ENCODE results near the gene ROPN1B.

Gene ROPN1B

DNA sequence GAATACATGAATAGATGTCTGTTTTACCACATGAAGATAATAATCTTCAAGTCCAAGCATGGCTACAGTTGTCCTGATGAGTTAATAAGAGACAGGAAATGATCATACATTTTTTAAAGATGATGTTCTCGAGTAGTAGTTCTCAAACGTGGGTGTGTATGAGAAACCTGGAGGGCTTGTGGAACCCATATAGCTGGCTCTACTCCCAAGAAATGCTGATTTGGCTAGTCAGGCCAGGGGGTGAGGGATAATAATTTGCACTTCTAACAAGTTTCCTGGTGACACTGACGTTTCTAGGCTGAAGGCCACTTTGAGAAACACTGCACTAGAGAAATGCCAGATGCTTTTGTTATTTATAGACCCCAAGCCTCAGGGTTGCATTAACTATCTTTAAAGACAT is 37.0 kb downstream of the ROPN1B start:
- no peak for DNase-seq

DNA sequence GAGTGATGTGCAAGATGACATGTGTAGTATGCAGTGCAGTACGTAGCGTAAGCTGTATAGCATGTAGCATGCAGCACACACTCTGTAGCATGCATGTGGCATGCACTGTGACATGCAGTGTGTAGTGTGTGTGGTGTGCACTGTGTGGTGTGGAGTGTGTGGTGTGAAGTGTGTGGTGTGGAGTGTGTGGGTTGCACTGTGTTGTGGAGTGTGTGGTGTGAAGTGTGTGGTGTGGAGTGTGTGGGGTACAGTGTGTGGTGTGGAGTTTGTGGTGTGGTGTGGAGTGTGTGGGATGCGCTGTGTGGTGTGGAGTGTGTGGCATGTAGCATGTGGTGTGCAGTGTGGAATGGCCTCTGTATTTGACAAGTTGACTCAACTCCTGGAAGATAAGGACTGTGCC is 39.2 kb downstream of the ROPN1B start:
- DNase-seq: peak in 1 of 5 experiments; percentile 13

DNA sequence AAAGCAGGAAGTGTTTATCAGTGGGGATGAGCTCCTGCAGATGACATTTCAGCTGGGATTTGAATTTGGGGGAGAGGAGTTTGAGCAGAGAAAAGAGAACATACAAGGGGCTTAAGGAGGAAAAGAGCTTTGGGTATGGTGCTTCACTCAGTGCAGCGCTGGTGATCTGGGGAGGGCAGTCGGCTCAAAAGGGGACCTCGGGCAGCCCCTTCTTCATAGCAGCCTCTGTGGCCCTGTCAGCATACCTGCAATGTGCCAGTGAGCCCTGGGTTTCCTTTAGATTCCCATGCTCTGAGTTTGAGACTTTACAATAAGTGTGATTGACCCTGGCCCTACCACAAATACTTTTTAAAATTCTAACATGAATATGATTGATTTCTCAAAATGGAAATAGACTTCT is 40.2 kb downstream of the ROPN1B start:
- no peak for DNase-seq

DNA sequence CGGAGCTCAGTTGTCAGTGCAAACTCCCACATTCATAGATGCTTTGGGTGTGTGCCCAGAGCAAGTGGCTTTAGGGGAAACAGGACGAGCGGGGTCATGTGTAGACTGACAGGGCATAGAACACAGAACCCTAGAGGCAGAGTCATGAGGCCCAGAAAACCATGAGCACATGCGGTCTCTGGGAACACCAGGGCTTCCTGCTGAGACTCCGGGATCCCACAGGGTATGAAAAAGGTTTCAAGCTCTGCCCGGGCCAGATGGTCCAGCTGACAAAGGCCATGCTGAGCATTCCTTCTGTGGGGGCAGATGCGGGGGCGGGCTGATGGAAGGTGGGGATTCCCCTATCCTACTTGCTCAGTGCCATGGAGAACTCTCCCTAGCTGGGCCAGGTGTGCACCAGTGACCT is 44.8 kb downstream of the ROPN1B start:
- no peak for DNase-seq

DNA sequence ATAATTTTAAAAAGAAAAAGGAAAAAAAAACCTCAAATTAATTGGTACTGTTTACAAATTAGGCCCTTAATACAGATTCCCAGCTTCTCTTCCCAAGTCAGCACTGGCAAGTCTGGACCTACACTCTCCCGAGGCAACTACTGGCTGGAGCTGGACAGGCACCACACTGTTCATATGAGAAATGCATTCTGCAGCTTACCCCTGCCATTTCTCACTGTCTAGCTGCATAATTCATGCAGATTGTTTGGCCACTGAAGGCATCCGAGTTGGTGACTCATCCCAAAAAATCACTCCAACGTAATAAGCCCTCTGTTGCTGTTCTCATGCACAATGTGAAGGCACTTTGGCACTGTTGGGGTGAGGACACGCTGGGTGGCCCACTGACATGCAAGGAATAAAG is 45.3 kb downstream of the ROPN1B start:
- DNase-seq: no peak

DNA sequence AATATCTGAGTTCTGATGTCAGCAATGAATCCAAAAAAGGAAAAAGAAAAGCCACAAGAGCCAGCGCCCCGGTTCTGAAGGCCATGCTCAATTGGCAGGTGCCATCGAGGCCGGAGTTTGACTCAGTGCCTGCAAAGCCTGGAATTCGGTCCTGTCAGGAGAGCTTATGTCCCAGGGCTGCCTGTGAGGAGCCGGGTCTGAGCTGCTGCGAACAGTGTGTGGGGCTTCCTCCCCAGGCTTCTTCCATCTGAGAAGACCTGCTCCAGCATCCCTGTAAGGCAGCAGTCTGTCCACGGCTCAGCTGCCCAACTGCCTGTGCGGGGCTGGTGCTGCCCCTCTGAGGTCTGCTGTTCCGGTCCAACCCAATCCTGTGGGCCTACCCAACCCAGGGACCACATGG is 46.1 kb downstream of the ROPN1B start:
- no peak for DNase-seq

DNA sequence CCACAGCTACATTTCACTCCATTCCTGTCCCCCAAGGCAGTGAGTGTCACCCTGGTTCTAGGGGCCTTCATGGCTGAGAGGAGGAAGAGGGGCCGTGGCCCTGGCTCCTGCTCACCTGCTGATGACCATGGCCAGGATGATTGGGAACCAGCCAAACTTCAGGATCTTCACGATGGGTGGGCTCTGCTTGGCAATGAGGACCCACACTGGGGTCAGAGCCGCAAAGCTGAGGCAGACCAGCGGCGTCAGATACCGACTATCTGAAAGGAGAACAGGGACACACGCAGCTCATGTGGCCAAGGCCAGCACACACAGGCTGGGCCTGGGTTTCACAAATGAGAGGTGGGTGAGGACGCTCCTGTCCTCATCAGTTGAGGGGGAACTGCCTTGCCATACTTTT is 47.6 kb downstream of the ROPN1B start:
- DNase-seq: no peak

DNA sequence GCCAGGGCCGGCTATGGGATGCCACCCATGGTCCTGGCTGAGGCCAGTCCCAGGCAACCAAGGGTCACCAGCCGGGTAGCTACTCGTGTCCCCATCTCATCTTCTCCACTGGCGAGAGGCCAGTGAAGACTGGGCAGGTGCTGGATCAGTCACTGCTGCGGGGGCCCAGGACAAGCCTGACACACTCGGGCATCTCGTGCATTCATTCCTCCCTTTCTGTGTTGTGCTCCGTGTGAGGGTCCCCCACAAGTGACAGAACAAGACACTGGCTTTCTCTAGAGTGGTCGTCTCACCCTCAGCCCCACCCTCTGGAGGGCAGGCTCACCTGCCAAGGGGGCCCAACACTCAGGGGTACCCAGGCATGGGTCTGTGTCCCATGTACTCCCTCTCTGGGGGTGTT is 48.4 kb downstream of the ROPN1B start:
- no peak for DNase-seq

DNA sequence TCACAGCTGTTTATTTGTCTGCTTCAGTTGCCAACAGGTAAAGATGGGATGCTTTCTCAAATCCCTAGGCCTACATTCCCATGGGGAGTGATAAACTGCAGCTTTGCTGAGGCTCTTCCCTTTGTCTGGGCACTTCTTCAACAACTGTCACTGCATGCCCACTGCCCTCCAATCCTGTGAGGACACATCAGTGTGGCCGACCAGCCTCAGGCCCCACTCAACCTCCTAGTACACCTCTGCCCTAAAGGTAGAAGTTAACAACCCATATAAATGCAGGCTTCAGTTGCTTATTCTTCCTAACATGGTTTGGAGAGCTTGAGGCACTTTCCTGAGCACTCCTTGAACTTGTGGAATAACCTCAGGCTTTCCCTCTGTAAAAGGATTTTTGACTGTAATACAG is 49.6 kb downstream of the ROPN1B start:
- DNase-seq: no peak

DNA sequence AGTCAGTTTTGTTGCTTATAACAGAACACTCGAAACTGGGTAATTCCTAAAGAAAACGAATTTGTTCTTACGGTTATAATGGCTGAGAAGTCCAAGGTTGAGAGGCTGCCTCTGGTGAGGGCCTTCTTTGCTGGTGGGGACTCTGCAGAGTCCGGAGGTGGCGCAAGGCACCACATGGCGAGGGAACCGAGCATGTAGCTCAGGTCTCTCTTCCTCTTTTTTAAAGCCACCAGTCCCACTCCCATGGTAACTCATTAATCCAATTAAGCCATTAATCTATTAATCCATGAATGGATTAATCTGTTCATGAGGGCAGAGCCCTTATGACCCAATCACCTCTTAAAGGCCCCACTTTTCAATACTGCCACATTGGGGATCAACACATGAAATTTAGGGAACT is 50.0 kb downstream of the ROPN1B start:
- no peak for DNase-seq

DNA sequence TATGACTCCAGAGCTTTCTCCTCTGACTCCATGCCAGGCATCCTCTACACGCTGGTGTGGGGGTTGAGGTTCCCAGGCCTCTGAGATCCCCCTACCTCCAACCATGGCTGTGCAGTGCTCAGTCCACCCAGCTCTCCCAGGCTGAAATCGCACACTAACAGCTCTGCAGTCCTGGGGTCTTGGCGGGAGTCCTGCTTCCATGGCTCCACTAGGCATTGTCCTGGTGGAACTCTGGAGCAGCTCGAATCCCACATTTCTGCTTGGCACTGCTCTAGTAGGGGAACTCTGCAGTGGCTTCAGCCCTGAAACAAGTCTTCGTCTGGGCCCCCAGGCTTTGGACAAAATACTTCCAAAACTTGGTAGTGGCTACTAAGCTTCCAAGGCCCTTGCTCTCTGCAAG is 50.7 kb downstream of the ROPN1B start:
- DNase-seq: no peak

DNA sequence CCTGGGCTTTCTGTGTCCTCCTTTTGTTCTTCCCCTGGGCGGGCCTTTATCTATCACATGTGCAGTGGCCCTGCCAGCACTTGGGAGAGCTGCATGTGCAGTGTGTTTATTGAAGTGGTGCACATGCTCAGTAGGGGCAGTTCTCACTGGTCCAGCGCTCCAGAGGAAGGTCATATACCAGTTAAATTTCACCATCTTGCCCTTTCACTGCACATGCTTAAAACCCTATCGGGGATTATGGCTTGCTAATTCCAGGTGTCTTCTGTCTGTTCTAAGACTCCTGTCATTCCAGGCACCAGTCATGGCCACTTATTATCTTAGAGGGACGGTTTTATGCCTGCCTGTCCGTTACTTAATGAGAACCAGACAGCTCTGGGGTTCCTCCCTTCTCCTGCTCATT is 52.2 kb downstream of the ROPN1B start:
- no peak for DNase-seq

DNA sequence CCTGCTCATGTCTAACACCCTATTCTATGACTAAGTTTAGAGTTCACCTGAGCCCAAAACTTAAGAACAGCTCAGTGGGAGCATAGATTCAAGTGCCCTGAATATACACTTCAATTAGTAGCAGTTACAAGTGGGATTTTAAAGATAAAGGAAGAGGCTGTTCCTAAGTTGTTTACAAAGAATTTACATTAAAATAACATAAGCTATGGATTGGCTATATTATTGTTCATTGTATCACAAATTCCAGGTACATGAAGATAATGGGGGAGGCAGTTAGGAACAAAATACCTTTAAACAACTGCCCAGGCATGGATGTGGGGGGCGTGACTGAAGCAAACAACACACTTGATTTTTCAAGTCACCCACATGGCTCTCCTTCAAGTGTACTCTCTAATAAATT is 52.7 kb downstream of the ROPN1B start:
- no peak for DNase-seq

DNA sequence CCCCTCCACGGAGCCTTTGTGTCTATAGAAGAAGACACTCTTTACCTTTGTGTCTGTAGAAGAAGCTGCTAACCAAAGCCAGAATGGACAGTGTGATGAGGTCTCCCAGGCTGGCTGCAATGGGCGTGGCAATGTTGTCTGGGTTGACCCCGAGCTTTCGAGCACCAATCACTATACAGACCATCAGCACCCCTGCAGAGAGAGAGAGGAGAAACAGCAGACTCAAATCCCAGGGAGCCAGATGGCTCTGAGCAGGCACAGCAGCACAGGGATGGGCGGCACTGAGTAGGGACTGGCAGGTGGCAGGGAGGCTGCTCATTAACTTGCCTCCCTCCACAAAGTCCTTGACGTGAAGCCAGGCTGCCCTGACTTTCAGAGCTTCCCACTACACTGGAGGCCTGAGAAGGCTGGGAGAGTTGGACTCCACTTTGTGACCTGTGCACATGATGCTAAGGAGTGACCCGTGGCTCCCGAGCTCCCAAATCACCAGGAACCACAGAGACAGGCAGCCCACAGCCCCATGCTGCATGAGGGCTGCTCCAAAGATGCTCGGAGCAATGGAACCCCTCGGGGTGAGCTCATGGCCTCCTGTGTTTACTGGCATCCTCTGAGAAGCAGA is 53.9 kb downstream of the ROPN1B start:
- DNase-seq: no peak

DNA sequence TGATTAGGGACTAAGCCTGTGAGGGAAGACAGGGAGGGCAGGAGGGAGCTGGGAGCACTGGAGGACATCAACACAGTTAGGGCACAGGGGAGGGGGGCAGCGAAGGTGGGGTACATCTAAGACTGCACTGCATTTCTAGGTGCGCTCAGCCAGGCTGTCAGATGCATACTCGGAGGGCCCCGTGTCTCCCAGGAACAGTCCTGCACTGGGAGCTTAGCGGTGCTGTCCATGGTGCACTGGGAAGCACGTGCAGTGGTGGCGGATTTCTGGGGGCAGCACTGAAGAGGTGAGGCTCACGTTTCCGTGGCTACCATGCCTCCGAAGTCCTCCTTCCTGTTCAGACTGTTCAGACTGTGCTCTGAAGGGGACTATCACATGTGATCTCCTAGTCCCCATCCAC is 54.4 kb downstream of the ROPN1B start:
- no peak for DNase-seq

DNA sequence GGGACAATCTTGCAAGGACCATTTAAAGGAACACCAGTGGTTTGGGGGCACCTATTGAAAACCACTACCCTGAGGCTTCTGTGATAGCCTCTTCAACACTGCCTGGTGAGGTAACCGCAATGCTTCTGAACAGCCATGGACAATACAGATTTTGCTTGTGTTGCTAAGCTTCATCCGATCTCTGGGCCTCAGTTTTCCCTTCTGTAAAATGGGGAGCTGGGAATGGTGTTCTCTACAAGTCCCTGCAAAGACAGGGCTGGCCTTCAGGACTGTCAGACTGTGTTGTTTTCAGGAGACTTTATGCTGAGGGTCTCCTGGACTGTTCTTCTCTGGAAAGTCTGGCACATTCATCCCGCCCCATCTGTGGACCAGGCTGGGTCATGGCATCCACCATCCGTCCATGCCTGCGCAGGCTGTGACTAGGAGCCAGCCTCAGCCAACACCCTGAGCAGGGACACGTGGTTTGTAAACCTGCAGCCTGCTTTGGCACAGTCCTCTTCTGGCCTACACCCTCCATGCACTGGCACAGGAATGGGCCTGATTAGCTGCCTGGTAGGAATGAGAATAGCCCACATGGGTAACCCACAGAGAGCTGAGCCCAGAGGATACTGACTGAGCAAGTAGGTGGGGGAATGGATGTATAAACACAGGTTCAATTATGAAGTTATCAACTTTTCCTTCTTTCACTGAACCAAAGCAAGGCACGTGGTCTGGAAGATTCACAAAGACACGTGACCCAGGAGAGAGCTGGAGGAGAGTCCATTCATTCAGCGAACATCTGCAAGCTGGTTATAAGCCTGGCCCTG is 55.3 kb downstream of the ROPN1B start:
- no peak for DNase-seq

DNA sequence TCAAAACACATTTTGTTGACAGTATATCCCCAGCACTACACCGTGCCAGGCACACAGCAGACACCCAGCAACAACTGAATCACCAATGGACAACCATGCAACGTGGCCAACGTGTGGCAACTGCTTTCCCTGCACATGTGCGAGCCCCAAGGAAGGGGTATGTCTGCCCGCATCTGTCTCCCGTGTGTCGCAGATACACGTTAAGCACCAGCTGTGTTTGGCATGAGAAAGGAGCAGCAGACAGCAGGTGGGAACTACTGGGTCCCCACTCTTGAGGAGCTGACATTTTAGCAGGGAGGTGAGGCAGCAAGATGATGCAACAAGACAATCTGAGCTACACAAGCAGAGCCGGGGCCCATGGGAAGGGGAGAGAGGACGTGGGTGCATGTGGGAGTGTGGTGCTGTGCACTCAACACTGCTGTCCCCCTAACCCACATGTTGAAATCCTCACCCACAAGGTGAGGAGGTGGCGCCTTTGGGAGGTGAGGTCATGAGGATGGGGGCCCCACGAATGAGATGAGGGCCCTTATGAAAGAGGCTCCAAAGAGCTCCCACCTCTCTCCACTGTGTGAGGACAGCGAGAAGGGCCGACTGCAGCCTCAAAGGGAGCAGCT is 56.2 kb downstream of the ROPN1B start:
- no peak for DNase-seq

DNA sequence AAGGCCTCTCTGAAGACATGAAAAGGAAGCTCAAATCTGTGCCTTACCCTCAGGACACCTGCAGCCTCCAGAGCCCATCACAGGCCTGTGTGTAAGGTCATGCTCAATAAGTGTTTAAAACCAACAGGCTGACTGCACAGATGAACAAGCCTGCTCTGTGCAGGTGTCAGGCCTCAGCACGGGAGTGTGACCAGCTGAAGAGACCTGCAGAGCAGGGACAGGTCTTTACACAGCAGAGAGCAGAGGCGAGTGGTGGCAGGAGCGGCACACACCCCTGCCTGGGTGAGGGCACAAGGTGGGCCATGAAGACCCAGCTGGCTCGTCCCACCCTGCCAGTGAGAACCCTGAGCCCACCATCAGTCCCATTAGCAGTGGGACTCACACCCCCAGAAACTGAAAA is 56.9 kb downstream of the ROPN1B start:
- DNase-seq: no peak

DNA sequence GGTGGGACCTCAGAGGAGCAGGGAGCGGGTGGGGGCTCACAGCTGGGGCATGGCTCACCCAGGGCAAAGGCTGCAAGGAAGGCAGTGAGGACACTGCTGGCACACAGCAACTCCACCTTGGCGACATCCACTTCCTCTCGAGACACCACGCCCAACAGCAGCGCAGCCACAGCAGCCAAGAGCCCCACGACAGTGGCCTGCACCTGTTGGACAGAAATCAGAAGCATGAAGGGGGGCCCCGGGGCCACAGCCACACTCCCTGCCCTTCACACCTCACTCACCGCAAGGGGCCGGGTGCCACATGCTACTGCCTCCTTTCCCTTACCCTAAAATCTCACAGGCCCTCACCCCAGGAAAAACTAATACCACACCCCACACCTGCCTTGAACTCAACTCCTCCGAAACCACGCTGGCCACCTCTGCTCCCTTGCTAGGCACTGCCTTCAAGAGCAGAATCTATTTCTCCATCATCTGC is 57.3 kb downstream of the ROPN1B start:
- DNase-seq: peak in 2 of 5 experiments; percentile 22 to 28

DNA sequence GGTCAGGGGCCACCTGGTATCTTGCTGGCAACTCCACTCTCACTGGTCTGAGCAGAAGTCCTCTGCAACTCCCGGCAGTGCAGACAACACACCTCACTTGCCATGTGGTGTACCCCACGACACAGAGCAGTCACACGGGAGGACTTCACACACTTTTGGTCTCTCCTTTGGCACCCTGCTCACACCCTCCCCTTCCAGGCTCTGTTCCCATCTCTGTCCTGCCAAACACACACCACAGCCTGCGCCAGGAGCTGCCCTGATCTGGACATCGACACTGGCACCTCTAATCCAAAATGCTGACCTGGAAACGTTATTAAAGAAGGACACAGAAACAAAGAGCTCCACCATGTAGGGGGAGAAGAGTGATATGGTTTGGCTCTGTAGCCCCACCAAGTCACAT is 57.8 kb downstream of the ROPN1B start:
- no peak for DNase-seq

DNA sequence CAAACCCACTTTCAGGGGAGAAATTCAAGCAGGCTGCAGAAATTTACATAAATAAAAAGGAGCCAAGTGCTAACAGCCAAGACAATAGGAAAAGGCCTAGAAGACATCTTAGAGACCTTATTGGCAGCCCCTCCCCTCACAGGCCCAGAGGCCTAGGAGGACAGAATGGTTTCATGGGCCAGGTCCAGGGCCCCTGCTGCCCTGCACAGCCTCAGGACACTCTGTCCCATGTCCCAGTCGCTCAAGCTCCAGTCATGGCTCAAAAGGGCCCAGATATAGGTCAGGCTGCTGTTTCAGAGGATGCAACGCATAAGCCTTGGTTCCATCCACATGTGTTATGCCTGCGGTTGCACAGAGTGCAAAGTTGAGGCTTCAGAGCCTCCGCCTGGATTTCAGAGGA is 59.1 kb downstream of the ROPN1B start:
- DNase-seq: no peak

DNA sequence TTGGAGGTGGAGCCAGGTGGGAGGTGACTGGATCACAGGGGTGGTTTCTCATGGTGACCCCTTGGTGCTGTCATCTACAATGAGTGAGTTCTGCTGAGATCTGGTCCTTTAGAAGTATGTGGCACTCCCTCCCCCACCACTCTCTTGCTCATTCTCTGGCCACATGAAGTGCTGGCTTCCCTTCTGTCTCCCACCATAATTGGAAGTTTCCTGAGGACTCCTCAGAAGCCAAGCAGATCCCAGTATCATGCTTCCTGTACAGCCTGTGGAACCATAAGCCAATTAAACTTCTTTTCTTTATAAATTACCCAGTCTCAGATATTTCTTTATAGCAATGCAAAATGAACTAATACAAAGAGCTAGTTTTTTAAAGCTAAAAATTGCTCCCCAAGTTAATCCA is 60.3 kb downstream of the ROPN1B start:
- DNase-seq: no peak

DNA sequence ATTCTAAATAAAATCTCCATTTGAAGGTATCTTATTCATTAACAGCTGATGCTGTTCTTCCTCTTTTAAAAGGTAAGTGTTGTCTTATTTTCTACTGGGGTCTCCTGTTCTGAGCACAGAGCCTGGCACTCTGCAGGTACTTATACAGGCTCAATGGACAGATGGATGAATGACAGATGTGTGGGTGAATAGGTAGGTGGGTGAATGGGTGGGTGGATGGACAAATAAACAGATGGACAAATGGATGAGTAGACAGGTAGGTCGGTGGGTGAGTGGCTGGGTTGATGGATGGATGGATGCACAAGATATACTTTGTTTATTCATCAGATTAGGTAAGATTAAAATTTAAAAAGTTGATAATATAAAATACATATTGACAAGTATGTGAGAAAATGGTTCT is 61.5 kb downstream of the ROPN1B start:
- no peak for DNase-seq

DNA sequence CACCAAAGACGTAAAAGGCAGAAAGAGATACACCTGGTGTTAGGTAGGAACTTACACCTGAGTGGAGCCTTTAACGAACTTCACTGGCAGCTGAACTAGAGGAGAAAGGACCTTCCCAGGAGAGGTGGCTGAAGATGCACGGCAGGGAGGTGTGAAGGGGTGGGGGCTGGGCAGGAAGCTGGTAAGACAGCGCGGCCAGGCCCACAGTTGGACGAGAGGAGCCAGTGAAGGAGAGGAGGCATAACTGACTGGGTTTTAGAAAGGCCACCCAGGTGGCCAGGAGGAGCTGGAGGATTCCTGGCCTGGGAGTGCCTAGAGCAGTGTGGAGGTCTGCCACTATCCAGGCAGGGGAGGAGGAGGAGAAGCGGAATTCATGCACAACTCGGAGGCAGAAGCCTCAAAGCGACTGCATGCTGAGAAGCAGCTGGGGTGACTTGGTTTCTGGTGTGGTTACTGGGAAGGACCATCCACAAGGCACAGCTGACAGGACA is 63.0 kb downstream of the ROPN1B start:
- no peak for DNase-seq

All from T-helper 2 cell (primary cell).